H1 (cell line): ENCODE data around the gene GDPD5. TPM values are rescaled to one million over a fixed set of nuclear protein-coding genes. Genes with fewer than 3 reads are reported as not detected.

ENCODE experiments used
- CTCF ChIA-PET: fragments of 300-600 bp; sonication (Branson Sonifier 250); formaldehyde crosslinking; loops from one replicate; lab custom pipeline; 2021; ENCODE audit not compliant: partially characterized antibody; lab: Charles Lee
- POLR2A ChIA-PET: fragments of 300-600 bp; sonication (Branson Sonifier 250); formaldehyde crosslinking; loops from one replicate; lab custom pipeline; 2021; ENCODE audit warnings: inconsistent platforms; ENCODE audit not compliant: partially characterized antibody; lab: Charles Lee
- DNase-seq, 2 experiments: peaks; one replicate each; pipeline versions ENCODE4 v3.0.0 to v3.0.0-alpha.2; 2010 to 2022; ENCODE audit warnings: low spot score in 2 of 2, low read depth in 1 of 2, mixed read lengths in 1 of 2
- FAIRE-seq: peaks from 2 replicates; lab custom pipeline; 2011; peaks lifted over from hg19 to GRCh38; lab: Jason Lieb, UNC
- H2AFZ ChIP-seq: 2 replicates; pipeline ENCODE4 v1.8.1; 2012; ENCODE audit warnings: low read length, inconsistent platforms
- H2AK5ac ChIP-seq: 2 replicates; pipeline ENCODE4 v1.6.1; 2013; ENCODE audit warnings: low read depth, low read length
- H2BK120ac ChIP-seq: replicated peaks from 2 replicates; pipeline ENCODE3; 2013; ENCODE audit warnings: low read depth, low read length, inconsistent platforms
- H2BK12ac ChIP-seq: 2 replicates; pipeline ENCODE4 v1.6.1; 2013; ENCODE audit warnings: low read depth, low read length
- H2BK15ac ChIP-seq: 2 replicates; pipeline ENCODE4 v1.6.1; 2013; ENCODE audit warnings: low read length
- H2BK20ac ChIP-seq: 2 replicates; pipeline ENCODE4 v1.6.1; 2013; ENCODE audit warnings: low read length
- H2BK5ac ChIP-seq: 2 replicates; pipeline ENCODE4 v1.6.1; 2013; ENCODE audit warnings: low read depth, low read length
- H3K14ac ChIP-seq: 2 replicates; pipeline ENCODE4 v1.6.1; 2013; ENCODE audit warnings: inconsistent platforms; ENCODE audit not compliant: insufficient read length
- H3K18ac ChIP-seq: 2 replicates; pipeline ENCODE4 v1.6.1; 2013; ENCODE audit warnings: low read length; ENCODE audit errors: extremely low read depth
- H3K23ac ChIP-seq: 2 replicates; pipeline ENCODE4 v1.6.1; 2013; ENCODE audit warnings: inconsistent platforms; ENCODE audit not compliant: insufficient read length
- H3K23me2 ChIP-seq: 2 replicates; pipeline ENCODE4 v1.6.1; 2013; ENCODE audit warnings: low read depth, low read length
- H3K27ac ChIP-seq: 2 replicates; pipeline ENCODE4 v1.6.1; 2011; ENCODE audit warnings: low read depth, low read length, inconsistent platforms
- H3K27me3 ChIP-seq, 4 experiments: replicated peaks in 1 of 4; 1 replicate in 1 of 4; 2 replicates in 3 of 4; pipeline versions ENCODE4 v1.6.1 to v1.8.1; 2011 to 2013; ENCODE audit warnings: low read length in 3 of 4, mild to moderate bottlenecking in 3 of 4, inconsistent platforms in 2 of 4, mixed read lengths in 2 of 4, moderate library complexity in 1 of 4; ENCODE audit not compliant: control insufficient read depth in 3 of 4, insufficient read depth in 3 of 4; ENCODE audit errors: extremely low read depth in 1 of 4
- H3K36me3 ChIP-seq, 4 experiments: 2 replicates each; pipeline versions ENCODE4 v1.6.1 to v1.8.1; 2011 to 2013; ENCODE audit warnings: mild to moderate bottlenecking in 4 of 4, low read length in 3 of 4, moderate library complexity in 2 of 4, control low read depth in 1 of 4, inconsistent platforms in 1 of 4; ENCODE audit not compliant: insufficient read depth in 4 of 4, control insufficient read depth in 2 of 4
- H3K4ac ChIP-seq: replicated peaks from 2 replicates; pipeline ENCODE3; 2013; ENCODE audit warnings: low read length, low read depth, mixed read lengths, inconsistent platforms; ENCODE audit not compliant: insufficient read length
- H3K4me1 ChIP-seq, 4 experiments: replicated peaks in 1 of 4; 1 replicate in 1 of 4; 2 replicates in 3 of 4; pipeline versions ENCODE4 v1.6.1 to v1.8.1; 2011 to 2013; ENCODE audit warnings: low read length in 3 of 4, inconsistent platforms in 2 of 4, mixed read lengths in 1 of 4; ENCODE audit not compliant: insufficient read depth in 4 of 4, control insufficient read depth in 3 of 4
- H3K4me2 ChIP-seq, 2 experiments: 2 replicates each; pipeline versions ENCODE4 v1.6.1 to v1.8.1; 2011 to 2013; ENCODE audit warnings: low read depth in 2 of 2, low read length in 2 of 2, control low read depth in 1 of 2, inconsistent platforms in 1 of 2, mild to moderate bottlenecking in 1 of 2; ENCODE audit not compliant: insufficient read depth in 1 of 2
- H3K4me3 ChIP-seq, 4 experiments: fragments of 200-600, 300-600 bp in 1 of 4; sonication (generic), shearing (Covaris generic), sonication (Bioruptor Twin) in 1 of 4; 2 replicates each; pipeline versions ENCODE4 v1.5.1 to v1.8.1; 2011 to 2016; ENCODE audit warnings: low read length in 4 of 4, low read depth in 3 of 4, control low read depth in 2 of 4, inconsistent platforms in 2 of 4, mild to moderate bottlenecking in 2 of 4, mixed read lengths in 1 of 4, moderate library complexity in 1 of 4; ENCODE audit not compliant: insufficient read depth in 2 of 4; ENCODE audit errors: extremely low read depth in 1 of 4
- H3K56ac ChIP-seq: replicated peaks from 2 replicates; pipeline ENCODE3; 2013; ENCODE audit warnings: low read depth, mild to moderate bottlenecking, mixed read lengths, low read length, inconsistent platforms; ENCODE audit not compliant: insufficient read length
- H3K79me1 ChIP-seq: 2 replicates; pipeline ENCODE4 v1.6.1; 2013; ENCODE audit warnings: low read depth, low read length, control low read depth
- H3K79me2 ChIP-seq, 2 experiments: 2 replicates each; pipeline versions ENCODE4 v1.6.1 to v1.8.1; 2012 to 2013; ENCODE audit warnings: low read length in 2 of 2, mild to moderate bottlenecking in 2 of 2, inconsistent platforms in 1 of 2; ENCODE audit not compliant: insufficient read depth in 2 of 2, control insufficient read depth in 1 of 2
- H3K9ac ChIP-seq, 4 experiments: replicated peaks in 1 of 4; 1 replicate in 1 of 4; 2 replicates in 3 of 4; pipeline versions ENCODE4 v1.6.1 to v1.8.1; 2011 to 2013; ENCODE audit warnings: low read depth in 3 of 4, low read length in 3 of 4, control low read depth in 2 of 4, mild to moderate bottlenecking in 2 of 4, moderate library complexity in 2 of 4, inconsistent platforms in 1 of 4; ENCODE audit errors: extremely low read depth in 1 of 4
- H3K9me3 ChIP-seq, 2 experiments: 2 replicates each; pipeline versions ENCODE4 v1.6.1 to v1.8.1; 2012 to 2013; ENCODE audit warnings: mild to moderate bottlenecking in 2 of 2, moderate library complexity in 2 of 2, control low read depth in 1 of 2, inconsistent platforms in 1 of 2, low read depth in 1 of 2, low read length in 1 of 2, mixed read lengths in 1 of 2; ENCODE audit not compliant: insufficient read depth in 2 of 2
- H4K20me1 ChIP-seq, 2 experiments: replicated peaks in 1 of 2; 2 replicates each; pipeline versions ENCODE3 to v1.8.1; 2011 to 2013; ENCODE audit warnings: inconsistent platforms in 2 of 2, low read length in 2 of 2, mild to moderate bottlenecking in 1 of 2; ENCODE audit not compliant: insufficient read depth in 2 of 2, control insufficient read depth in 1 of 2
- H4K5ac ChIP-seq: 2 replicates; pipeline ENCODE4 v1.6.1; 2013; ENCODE audit warnings: low read length, low read depth, mixed read lengths, inconsistent platforms; ENCODE audit not compliant: insufficient read length
- H4K8ac ChIP-seq: 2 replicates; pipeline ENCODE4 v1.8.0; 2013; ENCODE audit warnings: mild to moderate bottlenecking, moderate library complexity, low read length, inconsistent platforms; ENCODE audit not compliant: insufficient read depth; ENCODE audit errors: extremely low read depth
- H4K91ac ChIP-seq: replicated peaks from 2 replicates; pipeline ENCODE3; 2013; ENCODE audit warnings: low read length, mixed read lengths, inconsistent platforms; ENCODE audit not compliant: insufficient read length
- ASH2L ChIP-seq: fragments of 200-600, 300-600 bp; sonication (generic); IDR thresholded peaks from one replicate; pipeline ENCODE4 v1.7.1; 2017; ENCODE audit warnings: low read length
- CHD2 ChIP-seq: IDR thresholded peaks from 2 replicates; pipeline ENCODE4 v1.6.1; 2012; ENCODE audit warnings: low read length, improper control_type of control experiment
- FOSL1 ChIP-seq: IDR thresholded peaks from 2 replicates; pipeline ENCODE4 v1.6.1; 2011; ENCODE audit warnings: mild to moderate bottlenecking, low read depth, low read length, moderate library complexity; ENCODE audit not compliant: insufficient read depth
- GABPA ChIP-seq: IDR thresholded peaks from 2 replicates; pipeline ENCODE4 v1.6.1; 2011; ENCODE audit warnings: mild to moderate bottlenecking, low read length, moderate library complexity, borderline replicate concordance; ENCODE audit not compliant: insufficient read depth
- HDAC2 ChIP-seq, 2 experiments: fragments of 300-600 bp in 1 of 2; sonication (generic) in 1 of 2; IDR thresholded peaks; 2 replicates each; pipeline ENCODE4 v1.6.1; 2011 to 2012; ENCODE audit warnings: low read depth in 2 of 2, low read length in 2 of 2, mild to moderate bottlenecking in 2 of 2, moderate library complexity in 2 of 2, borderline replicate concordance in 1 of 2, inconsistent platforms in 1 of 2
- JUN ChIP-seq: IDR thresholded peaks from 2 replicates; pipeline ENCODE4 v1.6.1; 2011; ENCODE audit warnings: low read depth, mild to moderate bottlenecking, improper control_type of control experiment, low read length
- SAP30 ChIP-seq: fragments of 300-600 bp; sonication (generic); IDR thresholded peaks from 2 replicates; pipeline ENCODE4 v1.7.1; 2012; ENCODE audit warnings: low read length, moderate library complexity, mild to moderate bottlenecking, inconsistent platforms; ENCODE audit not compliant: insufficient read depth, insufficient replicate concordance
- SP1 ChIP-seq: IDR thresholded peaks from 2 replicates; pipeline ENCODE4 v1.6.1; 2011; ENCODE audit warnings: low read depth, low read length
- polyA plus RNA-seq, 7 experiments: library from polyadenylated mRNA; depleted of rRNA in 3 of 7; stranded (reverse) in 5 of 7; unstranded in 2 of 7; fragments of >200 nt in 5 of 7; fragments of 200-250 nt in 2 of 7; gene quantifications; 1 replicate in 5 of 7; 2 replicates in 1 of 7; 4 replicates in 1 of 7; pipeline versions ENCODE4 v1.2.1 to v1.2.3, GENCODE V29; 2011 to 2013; ENCODE audit warnings: missing spikeins in 2 of 7, mixed read lengths in 2 of 7
- total RNA-seq: library from RNA; stranded (reverse); fragmentation: NEBNext Ultra II Directional; extraction: Animal tissue kit (Norgen Biotek cat#: 25700); gene quantifications from 2 replicates; pipeline ENCODE4 v1.2.1, GENCODE V29; 2021
- TF ChIP-seq, protein P1 (sequence below): IDR thresholded peaks from 2 replicates; pipeline ENCODE4 v1.6.1; 2011; ENCODE audit warnings: low read length, improper control_type of control experiment

The GDPD5 gene
- total and polyA plus RNA-seq, 2 of the 8 experiments (the other 6 are each of a cell fraction or from before 2014, with no cell fraction given): 7.8 to 8.6 TPM

DNA sequence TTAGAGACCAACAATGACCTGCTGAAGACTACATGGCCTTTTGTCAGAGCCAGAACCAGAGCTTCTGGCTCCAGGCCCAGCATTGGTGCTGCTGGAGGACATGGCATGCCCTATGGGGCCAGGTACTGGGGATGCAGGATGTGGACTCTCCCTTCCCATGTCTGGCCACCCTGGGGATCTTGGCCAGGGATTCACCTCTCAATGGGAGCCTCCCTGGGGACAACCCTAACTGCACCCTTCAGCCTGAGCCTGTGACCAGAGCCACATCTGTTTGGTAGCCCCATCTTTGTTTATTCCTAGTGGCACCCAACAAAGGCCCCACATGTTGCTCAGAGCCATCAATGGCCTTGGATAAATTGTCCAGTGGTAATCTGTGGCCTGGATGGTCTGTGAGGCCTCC lies 98.6 kb downstream of the GDPD5 start:
- Histone ChIP-seq H4K5ac (no peak overlapping the region), H2BK120ac (no peak overlapping the region), H2AFZ (no peak overlapping the region), H4K91ac (no peak overlapping the region), H3K14ac (no peak overlapping the region), H3K9me3 (peaks cover 9 to 19% of the 10 kb centered on the region in 2 experiments; a peak in 3 of 4 replicates), H2BK5ac (no peak overlapping the region), H3K79me1 (no peaks in the 10 kb centered on the region), H2BK15ac (no peak overlapping the region), H3K27ac (no peak overlapping the region), H3K9ac (no peak overlapping the region), H3K79me2 (no peaks in the 10 kb centered on the region), H3K4me1 (peaks cover 0 to 12% (median 8%) of the 10 kb centered on the region in 4 experiments; a peak in 5 of 7 replicates), H2BK12ac (no peak overlapping the region), H4K20me1 (peaks cover 2 to 3% of the 10 kb centered on the region in 2 experiments), H3K18ac (no peak overlapping the region), H3K27me3 (peaks cover 44 to 55% (median 49%) of the 10 kb centered on the region in 4 experiments), H2AK5ac (no peak overlapping the region), H3K4ac (no peak overlapping the region), H4K8ac (no peak overlapping the region), H3K36me3 (peaks cover 0 to 17% (median 3%) of the 10 kb centered on the region in 4 experiments; a peak in 4 of 8 replicates), H3K23ac (no peak overlapping the region), H3K56ac (no peak overlapping the region), H3K4me3 (no peak overlapping the region), H3K4me2 (no peak overlapping the region), H3K23me2 (peaks cover 2% of the 10 kb centered on the region; the same call in 1 of the 2 replicates), H2BK20ac (no peak overlapping the region)
- CTCF ChIA-PET: interaction anchor here (0.7 to 18.5 kb wide), 10 partner anchors 10 to 152 kb away, joined by 3 to 201 read pairs (median 10); no protein-coding TSS in a partner anchor
- POLR2A ChIA-PET: interaction anchor here (1.2 to 27.9 kb wide), 2 partner anchors 26 to 39 kb away, joined by 3 to 570 read pairs; partner anchors contain the start of gene RPS3
- DNase-seq (no peak), FAIRE-seq (no peak)
- no peak for TF ChIP-seq CHD2
- TF ChIP-seq ASH2L: no peak
- no peak for TF ChIP-seq SAP30
- TF ChIP-seq JUN: no peak
- no peak for TF ChIP-seq FOSL1
- no peak for TF ChIP-seq GABPA
- no peak for TF ChIP-seq HDAC2 (IDR thresholded peaks at IDR 0.05; ENCODE audit: borderline replicate concordance in 1 of 2, low read depth in 2 of 2, low read length in 2 of 2)
- TF ChIP-seq, protein P1, sequence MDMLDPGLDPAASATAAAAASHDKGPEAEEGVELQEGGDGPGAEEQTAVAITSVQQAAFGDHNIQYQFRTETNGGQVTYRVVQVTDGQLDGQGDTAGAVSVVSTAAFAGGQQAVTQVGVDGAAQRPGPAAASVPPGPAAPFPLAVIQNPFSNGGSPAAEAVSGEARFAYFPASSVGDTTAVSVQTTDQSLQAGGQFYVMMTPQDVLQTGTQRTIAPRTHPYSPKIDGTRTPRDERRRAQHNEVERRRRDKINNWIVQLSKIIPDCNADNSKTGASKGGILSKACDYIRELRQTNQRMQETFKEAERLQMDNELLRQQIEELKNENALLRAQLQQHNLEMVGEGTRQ: no peak
- TF ChIP-seq SP1: no peak
